Aorta (tissue), 5 donors: Measurements from ENCODE around the gene MYLK4. TPM values are rescaled to one million over a fixed set of nuclear protein-coding genes. Genes with fewer than 3 reads are reported as not detected.

Experiments
- ATAC-seq: fragments of 200-7000 bp; cut with Tn5 transposase; one replicate; pipeline ENCODE4 v1.9.1; 2022; ENCODE audit warnings: moderate library complexity; ENCODE audit not compliant: low FRiP score
- DNase-seq, 2 donors: peaks; one replicate each; pipeline ENCODE4 v3.0.0-alpha.2; 2020
- H3K27ac ChIP-seq, 2 donors: one replicate each; pipeline ENCODE4 v1.5.1; 2013; ENCODE audit warnings: low read length in 2 of 2, mild to moderate bottlenecking in 2 of 2, moderate library complexity in 2 of 2, control low read depth in 1 of 2, inconsistent platforms in 1 of 2, low read depth in 1 of 2
- H3K27me3 ChIP-seq, 2 donors: one replicate each; pipeline ENCODE4 v1.6.1; 2013; ENCODE audit warnings: control low read depth in 1 of 2, low read length in 1 of 2, mild to moderate bottlenecking in 1 of 2, moderate library complexity in 1 of 2; ENCODE audit not compliant: insufficient read depth in 2 of 2, control insufficient read depth in 1 of 2
- H3K36me3 ChIP-seq, 2 donors: one replicate each; pipeline ENCODE4 v1.6.1; 2013; ENCODE audit warnings: control low read depth in 1 of 2, low read length in 1 of 2, mild to moderate bottlenecking in 1 of 2; ENCODE audit not compliant: insufficient read depth in 2 of 2, control insufficient read depth in 1 of 2
- H3K4me1 ChIP-seq, 2 donors: one replicate each; pipeline ENCODE4 v1.6.1; 2013; ENCODE audit warnings: low read length in 2 of 2, control low read depth in 1 of 2, mild to moderate bottlenecking in 1 of 2, moderate library complexity in 1 of 2; ENCODE audit not compliant: insufficient read depth in 2 of 2, control insufficient read depth in 1 of 2
- H3K4me3 ChIP-seq, 2 donors: one replicate each; pipeline ENCODE4 v1.5.1; 2013; ENCODE audit warnings: low read length in 2 of 2, control low read depth in 1 of 2, mild to moderate bottlenecking in 1 of 2
- H3K9me3 ChIP-seq: one replicate; pipeline ENCODE4 v1.6.1; 2013; ENCODE audit warnings: mild to moderate bottlenecking, low read length; ENCODE audit not compliant: control insufficient read depth
- WGBS, 2 donors: extraction: QIAGEN DNeasy Blood & Tissue Kit; methylation state at CpG; one replicate each; pipeline ENCODE4 v1.1.7; 2013; 5-methylcytosine and 5-hydroxymethylcytosine counted together
- intact Hi-C, 2 donors: fragments of 100-400 bp; cut with DNase I; formaldehyde crosslinking; loops; one replicate each; pipeline versions ENCODE4 v1.14.2 to v1.15.0; 2022
- long read RNA-seq, 2 donors: library from polyadenylated mRNA; unstranded; transcript quantifications; one replicate each; pipeline ENCODE4 v2.0.0, GENCODE V29; 2020 to 2021
- polyA plus RNA-seq, 2 donors: library from polyadenylated mRNA; stranded (reverse); fragments of 200-250 nt; gene quantifications; one replicate each; pipeline ENCODE4 v1.2.3, GENCODE V29; 2013
- total RNA-seq, 2 donors: library from RNA; stranded (reverse); fragmentation: NEBNext Ultra II Directional; extraction: Animal tissue kit (Norgen Biotek cat#: 25700); gene quantifications; one replicate each; pipeline ENCODE4 v1.2.1, GENCODE V29; 2021
- donor health status: healthy with polysubstance abuse.
- donor health status: Bipolar disorder and iron deficiency.
- donor health status: DM: no; HTN: no; CAD: no.
- donor health status: DM: no; HTN: no; CAD: no.
- donor health status: DM: yes; HTN: yes; CAD: no.

MYLK4 gene
- total RNA-seq (1 to 10 TPM; 1.4 to 1.7 TPM), polyA plus RNA-seq (1 to 10 TPM in 1 of 2 donors, under 1 TPM in 1; 0.38 to 2.5 TPM)
- long read RNA-seq, donor 1, partial matches to known transcripts: 0 of 3 reads
- long read RNA-seq, donor 1, other reads (novel, unspliced or antisense): 3 of 3 reads
- long read RNA-seq, donor 2: 0 reads

DNA sequence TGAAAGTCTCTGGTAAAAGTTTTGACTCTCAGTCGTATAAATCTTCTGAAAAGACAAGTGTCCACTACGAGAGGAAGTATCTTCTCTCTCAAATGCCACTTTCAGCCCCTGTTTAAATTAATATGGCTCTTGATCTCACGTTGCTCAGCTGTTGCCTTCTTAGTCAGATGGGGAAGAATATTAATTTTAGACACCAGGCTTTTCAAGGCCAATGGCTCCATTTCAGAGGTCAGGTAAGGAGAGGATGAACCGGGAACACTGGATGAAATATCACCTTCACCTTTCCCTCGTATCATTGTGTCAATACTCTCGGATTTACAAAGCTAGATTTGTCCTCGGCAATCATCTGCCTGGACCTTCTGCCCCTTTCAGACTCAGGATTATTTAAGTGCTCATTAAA, at the start of gene MYLK4:
MYLK4 (minus strand) TSS at position 91 of the 400 bp plus-strand sequence. CDS start 1,628 bp downstream, outside the sequence.
- ATAC-seq (no peak), DNase-seq (no peak)
- WGBS, 2 donors: 87 to 89% methylated on average over 7 of the region's 7 CpGs
- H3K27me3 ChIP-seq: no peaks in the 10 kb centered on the region
- intact Hi-C loops: loop anchor here (2.0 to 5.0 kb wide), 2 partner anchors 1154 kb away; no protein-coding TSS in a partner anchor
- no peaks in the 10 kb centered on the region for H3K9me3 ChIP-seq
- no peak within 1 kb of the TSS for H3K27ac ChIP-seq
- peak within 1 kb of the TSS; percentile 21 to 33 for H3K4me3 ChIP-seq
- H3K36me3 ChIP-seq: no peaks in the 10 kb centered on the region
- peaks cover 0 to 2% of the 10 kb centered on the region in 2 donors for H3K4me1 ChIP-seq

- Histone ChIP-seq H3K27ac (no peak overlapping the region), H3K27me3 (no peaks in the 10 kb centered on the region), H3K4me1 (no peaks in the 10 kb centered on the region), H3K9me3 (no peaks in the 10 kb centered on the region), H3K4me3 (no peak overlapping the region), H3K36me3 (no peaks in the 10 kb centered on the region)
- intact Hi-C loops: no loop called here
- no peak for DNase-seq
- no peak for ATAC-seq
- WGBS, 2 donors: 59 to 72% methylated on average over 11 of the region's 11 CpGs
Measured at GRCh38 chr6:2799936-2800527, 49.3 kb upstream of the MYLK4 start.

GRCh38 chr6:2798586-2799134, 47.9 kb upstream of the MYLK4 start:
- no peaks in the 10 kb centered on the region for H3K4me1 ChIP-seq
- 82 to 84% methylated on average over 11 of the region's 11 CpGs for WGBS, 2 donors
- no peak overlapping the region for H3K4me3 ChIP-seq
- H3K27me3 ChIP-seq: no peaks in the 10 kb centered on the region
- DNase-seq: no peak
- intact Hi-C loops: no loop called here
- H3K9me3 ChIP-seq: no peaks in the 10 kb centered on the region
- no peak for ATAC-seq
- no peaks in the 10 kb centered on the region for H3K36me3 ChIP-seq
- no peak overlapping the region for H3K27ac ChIP-seq

- H3K27ac ChIP-seq: no peak overlapping the region
- ATAC-seq: no peak
- H3K4me1 ChIP-seq: no peaks in the 10 kb centered on the region
- 15 to 48% methylated on average over 3 of the region's 3 CpGs for WGBS, 2 donors
- no peaks in the 10 kb centered on the region for H3K9me3 ChIP-seq
- intact Hi-C loops: no loop called here
- no peak overlapping the region for H3K4me3 ChIP-seq
- DNase-seq: no peak
- H3K36me3 ChIP-seq: no peaks in the 10 kb centered on the region
- no peaks in the 10 kb centered on the region for H3K27me3 ChIP-seq
Measured at GRCh38 chr6:2797564-2798031, 46.9 kb upstream of the MYLK4 start.

DNA sequence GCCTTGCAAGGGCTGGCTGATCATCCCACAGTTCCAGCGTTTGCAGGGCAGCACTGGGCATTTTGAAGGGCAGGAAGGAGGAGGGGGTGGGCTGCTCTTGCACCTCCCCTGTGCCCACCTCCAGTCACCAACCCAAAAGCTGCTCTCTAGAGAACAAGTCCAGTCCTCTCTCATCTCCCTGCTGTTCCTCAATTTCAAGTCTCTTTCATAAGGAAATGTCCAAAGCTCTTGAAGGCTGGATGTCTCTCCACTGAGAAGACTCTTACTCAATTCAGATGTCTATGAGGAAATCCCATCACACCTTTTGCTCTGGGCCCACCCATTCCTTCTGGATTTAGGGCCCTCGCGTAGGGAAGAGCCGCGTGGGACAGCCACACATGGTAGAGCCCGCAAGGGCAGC, 46.1 kb upstream of the MYLK4 start:
- intact Hi-C loops: no loop called here
- DNase-seq (no peak), ATAC-seq (no peak)
- no peaks in the 10 kb centered on the region for H3K36me3 ChIP-seq
- no peak overlapping the region for H3K27ac ChIP-seq
- 75 to 78% methylated on average over 6 of the region's 6 CpGs for WGBS, 2 donors
- H3K4me1 ChIP-seq: no peaks in the 10 kb centered on the region
- no peaks in the 10 kb centered on the region for H3K9me3 ChIP-seq
- no peaks in the 10 kb centered on the region for H3K27me3 ChIP-seq
- no peak overlapping the region for H3K4me3 ChIP-seq

GRCh38 chr6:2795956-2796355, 45.2 kb upstream of the MYLK4 start:
- H3K9me3 ChIP-seq: no peaks in the 10 kb centered on the region
- WGBS, 2 donors: 81 to 86% methylated on average over 16 of the region's 16 CpGs
- no peaks in the 10 kb centered on the region for H3K36me3 ChIP-seq
- no peak for ATAC-seq
- no peak overlapping the region for H3K4me3 ChIP-seq
- intact Hi-C loops: loop anchor here in 1 of 2 donors (2.0 kb wide), 1 partner anchor 135 kb away; no protein-coding TSS in a partner anchor
- H3K4me1 ChIP-seq: no peaks in the 10 kb centered on the region
- no peak for DNase-seq
- H3K27me3 ChIP-seq: no peaks in the 10 kb centered on the region
- no peak overlapping the region for H3K27ac ChIP-seq

DNA sequence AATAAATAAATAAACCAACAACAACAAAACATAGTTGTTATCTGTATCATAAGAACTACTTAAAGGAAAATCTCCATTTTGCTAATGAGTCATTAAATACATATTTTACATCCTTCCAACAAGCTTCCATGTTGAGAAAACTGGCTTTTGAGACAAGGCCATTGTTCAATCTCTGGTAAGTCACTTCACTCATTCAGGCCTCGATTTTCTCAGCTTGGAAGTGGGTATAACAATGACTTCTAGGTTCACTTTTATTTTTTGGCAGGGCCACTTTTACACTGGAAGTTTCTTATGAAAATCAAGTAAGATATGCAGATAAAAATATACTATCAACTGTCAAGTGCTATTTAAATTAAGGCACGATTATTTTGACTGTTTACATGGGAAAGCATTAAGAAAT, 44.4 kb upstream of the MYLK4 start:
- WGBS, 2 donors: 65 to 69% methylated on average over 2 of the region's 2 CpGs
- no peaks in the 10 kb centered on the region for H3K27me3 ChIP-seq
- intact Hi-C loops: loop anchor here in 1 of 2 donors (2.0 kb wide), 1 partner anchor 136 kb away; no protein-coding TSS in a partner anchor
- no peak overlapping the region for H3K4me3 ChIP-seq
- H3K9me3 ChIP-seq: no peaks in the 10 kb centered on the region
- H3K4me1 ChIP-seq: peaks cover 0 to 2% of the 10 kb centered on the region in 2 donors
- ATAC-seq (no peak), DNase-seq (no peak)
- no peak overlapping the region for H3K27ac ChIP-seq
- no peaks in the 10 kb centered on the region for H3K36me3 ChIP-seq

- H3K27me3 ChIP-seq: no peaks in the 10 kb centered on the region
- no peaks in the 10 kb centered on the region for H3K36me3 ChIP-seq
- intact Hi-C loops: loop anchor here (2.0 to 5.0 kb wide), 2 partner anchors 48 to 137 kb away; partner anchors contain the start of gene SERPINB1 (in 2 of the 2)
- no peak overlapping the region for H3K27ac ChIP-seq
- no peak for DNase-seq
- H3K9me3 ChIP-seq: no peaks in the 10 kb centered on the region
- 83 to 89% methylated on average over 5 of the region's 5 CpGs for WGBS, 2 donors
- H3K4me1 ChIP-seq: peaks cover 0 to 2% of the 10 kb centered on the region in 2 donors
- no peak for ATAC-seq
- H3K4me3 ChIP-seq: no peak overlapping the region
Measured at GRCh38 chr6:2794171-2794730, 43.5 kb upstream of the MYLK4 start.
